Testis (tissue), 2 donors: Measurements from ENCODE around the gene PPP1R3D.

ENCODE experiments used
- POLR2A ChIP-seq: fragments of 450-650 bp; IDR thresholded peaks from one replicate; pipeline ENCODE4 v1.6.1; 2017; ENCODE audit warnings: antibody characterized with exemption, mild to moderate bottlenecking, moderate library complexity
- TF ChIP-seq, protein P1 (sequence below), 3 experiments: fragments of 450-650 bp in 2 of 3; fragments of 200-600 bp in 1 of 3; sonication (generic) in 1 of 3; IDR thresholded peaks; one replicate each; pipeline ENCODE4 v1.5.1; 2016 to 2019; ENCODE audit warnings: antibody characterized with exemption in 3 of 3, mild to moderate bottlenecking in 2 of 3, moderate library complexity in 1 of 3

- TF ChIP-seq, protein P1, sequence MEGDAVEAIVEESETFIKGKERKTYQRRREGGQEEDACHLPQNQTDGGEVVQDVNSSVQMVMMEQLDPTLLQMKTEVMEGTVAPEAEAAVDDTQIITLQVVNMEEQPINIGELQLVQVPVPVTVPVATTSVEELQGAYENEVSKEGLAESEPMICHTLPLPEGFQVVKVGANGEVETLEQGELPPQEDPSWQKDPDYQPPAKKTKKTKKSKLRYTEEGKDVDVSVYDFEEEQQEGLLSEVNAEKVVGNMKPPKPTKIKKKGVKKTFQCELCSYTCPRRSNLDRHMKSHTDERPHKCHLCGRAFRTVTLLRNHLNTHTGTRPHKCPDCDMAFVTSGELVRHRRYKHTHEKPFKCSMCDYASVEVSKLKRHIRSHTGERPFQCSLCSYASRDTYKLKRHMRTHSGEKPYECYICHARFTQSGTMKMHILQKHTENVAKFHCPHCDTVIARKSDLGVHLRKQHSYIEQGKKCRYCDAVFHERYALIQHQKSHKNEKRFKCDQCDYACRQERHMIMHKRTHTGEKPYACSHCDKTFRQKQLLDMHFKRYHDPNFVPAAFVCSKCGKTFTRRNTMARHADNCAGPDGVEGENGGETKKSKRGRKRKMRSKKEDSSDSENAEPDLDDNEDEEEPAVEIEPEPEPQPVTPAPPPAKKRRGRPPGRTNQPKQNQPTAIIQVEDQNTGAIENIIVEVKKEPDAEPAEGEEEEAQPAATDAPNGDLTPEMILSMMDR (IDR thresholded peaks at IDR 0.05), result no peak
- TF ChIP-seq POLR2A, result no peak
Observed at GRCh38 chr20:59903621-59904020, 36.5 kb downstream of the PPP1R3D start.
